SK-N-SH (cell line): ENCODE measurements around the gene TGM4. TPM values are rescaled to one million over a fixed set of nuclear protein-coding genes. Genes with fewer than 3 reads are reported as not detected.
"Not testable (repeated sequence)": the region's sequence is repeated elsewhere in the genome, so short reads cannot be mapped to it uniquely, and the experiment has no call there.

ENCODE experiments used
- CTCF ChIA-PET: fragments of 300-600, 350-600 bp; formaldehyde crosslinking; extraction: SDS; loops from one replicate; lab custom pipeline; 2021; lab: Yijun Ruan, JAX
- POLR2A ChIA-PET: fragments of 350-600 bp; sonication (Branson Sonifier 250); formaldehyde crosslinking; extraction: SDS; loops from one replicate; lab custom pipeline; 2020; ENCODE audit warnings: antibody characterized with exemption, inconsistent platforms; lab: Yijun Ruan, JAX
- DNase-seq: peaks from one replicate; pipeline ENCODE4 v3.0.0; 2012
- H2AFZ ChIP-seq: fragments of 200-600 bp; sonication (generic); 2 replicates; pipeline ENCODE4 v1.8.1; 2016; ENCODE audit warnings: antibody characterized with exemption, mild to moderate bottlenecking, low read depth
- H3F3A ChIP-seq: fragments of 200-600 bp; sonication (generic); replicated peaks from 2 replicates; pipeline ENCODE3; 2016; ENCODE audit warnings: antibody characterized with exemption, mild to moderate bottlenecking; ENCODE audit not compliant: insufficient read depth
- H3K27ac ChIP-seq, 2 experiments: fragments of 200-500 bp in 1 of 2; fragments of 200-600 bp in 1 of 2; sonication (Bioruptor generic) in 1 of 2; sonication (generic), shearing (Covaris generic) in 1 of 2; 2 replicates each; pipeline versions ENCODE4 v1.5.1 to v1.6.1; 2014 to 2016; ENCODE audit warnings: low read depth in 2 of 2, inconsistent platforms in 1 of 2, low read length in 1 of 2, mild to moderate bottlenecking in 1 of 2, mixed read lengths in 1 of 2
- H3K27me3 ChIP-seq: fragments of 200-600 bp; sonication (generic), shearing (Covaris generic); 2 replicates; pipeline ENCODE4 v1.6.1; 2016; ENCODE audit warnings: mixed run types; ENCODE audit not compliant: insufficient read depth
- H3K36me3 ChIP-seq, 2 experiments: fragments of 200-500 bp in 1 of 2; fragments of 200-600 bp in 1 of 2; sonication (Bioruptor generic) in 1 of 2; sonication (generic) in 1 of 2; replicated peaks in 1 of 2; 2 replicates each; pipeline versions ENCODE3 to v1.5.1; 2014 to 2016; ENCODE audit warnings: low read length in 1 of 2, mild to moderate bottlenecking in 1 of 2; ENCODE audit not compliant: insufficient read depth in 2 of 2, control insufficient read depth in 1 of 2
- H3K4me1 ChIP-seq, 2 experiments: fragments of 200-500 bp in 1 of 2; fragments of 200-600 bp in 1 of 2; sonication (Bioruptor generic) in 1 of 2; sonication (generic), shearing (Covaris generic) in 1 of 2; 2 replicates each; pipeline versions ENCODE4 v1.5.1 to v1.6.1; 2014 to 2016; ENCODE audit warnings: low read depth in 1 of 2, low read length in 1 of 2, mixed run types in 1 of 2; ENCODE audit not compliant: insufficient read depth in 2 of 2, control insufficient read depth in 1 of 2
- H3K4me2 ChIP-seq: fragments of 200-600 bp; sonication (generic), shearing (Covaris generic); 2 replicates; pipeline ENCODE4 v1.6.1; 2017; ENCODE audit warnings: mixed run types
- H3K4me3 ChIP-seq, 2 experiments: fragments of 200-500 bp in 1 of 2; fragments of 200-600 bp in 1 of 2; sonication (Bioruptor generic) in 1 of 2; sonication (generic), shearing (Covaris generic) in 1 of 2; 2 replicates each; pipeline versions ENCODE4 v1.5.1 to v1.8.1; 2014 to 2016; ENCODE audit warnings: low read depth in 2 of 2, inconsistent platforms in 1 of 2, low read length in 1 of 2, mild to moderate bottlenecking in 1 of 2, mixed read lengths in 1 of 2, moderate library complexity in 1 of 2
- H3K79me2 ChIP-seq: fragments of 200-600 bp; sonication (generic); 2 replicates; pipeline ENCODE4 v1.8.1; 2017; ENCODE audit warnings: mild to moderate bottlenecking; ENCODE audit not compliant: insufficient read depth
- H3K9ac ChIP-seq: fragments of 200-600 bp; sonication (generic); 2 replicates; pipeline ENCODE4 v1.6.1; 2017; ENCODE audit warnings: mixed run types
- H3K9me2 ChIP-seq: fragments of 200-600 bp; sonication (generic); 2 replicates; pipeline ENCODE4 v1.6.1; 2017; ENCODE audit warnings: mixed run types
- H3K9me3 ChIP-seq: fragments of 200-600 bp; sonication (generic); 2 replicates; pipeline ENCODE4 v1.6.1; 2017; ENCODE audit warnings: mixed run types, mild to moderate bottlenecking, moderate library complexity
- H4K20me1 ChIP-seq: fragments of 200-600 bp; sonication (generic); 2 replicates; pipeline ENCODE4 v1.6.1; 2017; ENCODE audit warnings: mild to moderate bottlenecking, mixed run types; ENCODE audit not compliant: insufficient read depth
- USF1 ChIP-seq: IDR thresholded peaks from 2 replicates; pipeline ENCODE4 v1.4.0; 2012; ENCODE audit warnings: low read depth, borderline replicate concordance
- WGBS: methylation state at CpG from one replicate; pipeline ENCODE4 v1.1.6; 2017; ENCODE audit warnings: low lambda C conversion rate; 5-methylcytosine and 5-hydroxymethylcytosine counted together
- polyA plus RNA-seq, 3 experiments: library from polyadenylated mRNA; depleted of rRNA; stranded (reverse); fragments of >200 nt; gene quantifications; 2 replicates each; pipeline ENCODE4 v1.2.3, GENCODE V29; 2012
- TF ChIP-seq, protein P1 (sequence below): fragments of 150-350 bp; IDR thresholded peaks from 2 replicates; pipeline ENCODE4 v1.6.1; 2016; ENCODE audit warnings: mild to moderate bottlenecking, low read depth, low read length

Gene TGM4
- polyA plus RNA-seq, 1 of the 3 experiments (the other 2 are of a cell fraction) = 0.12 TPM

DNA sequence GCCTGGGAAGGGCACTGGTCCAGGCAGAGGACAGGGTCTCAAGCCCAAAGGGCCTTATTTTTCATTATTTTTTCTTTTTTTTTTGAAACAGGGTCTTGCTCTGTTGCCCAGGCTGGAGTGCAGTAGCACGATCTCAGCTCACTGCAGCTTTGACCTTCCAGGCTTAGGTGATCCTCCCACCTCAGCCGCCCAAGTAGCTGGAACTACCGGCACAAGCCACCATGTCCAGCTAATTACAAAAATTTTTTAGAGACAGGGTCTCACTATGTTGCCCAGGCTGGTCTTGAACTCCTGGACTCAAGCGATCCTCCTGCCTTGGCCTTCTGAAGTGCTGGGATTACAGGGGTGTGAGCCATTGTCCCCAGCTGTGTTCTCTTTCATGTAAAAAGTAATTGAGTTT lies 75.4 kb downstream of the TGM4 start:
- not testable (repeated sequence) for H3K79me2 ChIP-seq

GRCh38 chr3:44950275-44950734 lies 75.9 kb downstream of the TGM4 start:
- Histone ChIP-seq H3K4me3 (no peak overlapping the region), H3F3A (no peaks in the 10 kb centered on the region), H3K36me3 (peaks cover 4 to 7% of the 10 kb centered on the region in 2 experiments), H4K20me1 (no peaks in the 10 kb centered on the region), H3K27ac (no peak overlapping the region), H3K9me3 (no peaks in the 10 kb centered on the region), H3K4me2 (no peak overlapping the region), H3K4me1 (peaks cover 0 to 4% of the 10 kb centered on the region in 2 experiments; a peak in 1 of 4 replicates), H3K79me2 (no peaks in the 10 kb centered on the region; the same call in none of the 2 replicates), H3K9ac (no peak overlapping the region), H3K9me2 (no peaks in the 10 kb centered on the region), H3K27me3 (no peaks in the 10 kb centered on the region), H2AFZ (no peak overlapping the region)
- ChIA-PET CTCF (interaction anchor here (1.2 to 1.4 kb wide), 2 partner anchors 16 to 36 kb away, joined by 3 to 5 read pairs; no protein-coding TSS in a partner anchor), POLR2A (no interaction called here)
- no peak for DNase-seq
- TF ChIP-seq, protein P1, sequence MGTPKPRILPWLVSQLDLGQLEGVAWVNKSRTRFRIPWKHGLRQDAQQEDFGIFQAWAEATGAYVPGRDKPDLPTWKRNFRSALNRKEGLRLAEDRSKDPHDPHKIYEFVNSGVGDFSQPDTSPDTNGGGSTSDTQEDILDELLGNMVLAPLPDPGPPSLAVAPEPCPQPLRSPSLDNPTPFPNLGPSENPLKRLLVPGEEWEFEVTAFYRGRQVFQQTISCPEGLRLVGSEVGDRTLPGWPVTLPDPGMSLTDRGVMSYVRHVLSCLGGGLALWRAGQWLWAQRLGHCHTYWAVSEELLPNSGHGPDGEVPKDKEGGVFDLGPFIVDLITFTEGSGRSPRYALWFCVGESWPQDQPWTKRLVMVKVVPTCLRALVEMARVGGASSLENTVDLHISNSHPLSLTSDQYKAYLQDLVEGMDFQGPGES = no peak
- no peak for TF ChIP-seq USF1
- 91% methylated on average over 2 of the region's 2 CpGs for WGBS

More for the DNA sequence above, 75.4 kb downstream of the TGM4 start:
- H3K27me3 ChIP-seq, H3K27ac ChIP-seq, H3K9me2 ChIP-seq, H2AFZ ChIP-seq, H3K4me2 ChIP-seq, H3K4me1 ChIP-seq, H3K9me3 ChIP-seq, POLR2A ChIA-PET, H3K4me3 ChIP-seq, DNase-seq, H3K9ac ChIP-seq, H3F3A ChIP-seq, H4K20me1 ChIP-seq: not testable (repeated sequence)
- WGBS = 97% methylated on average over 4 of the region's 4 CpGs
- peaks cover 4 to 10% of the 10 kb centered on the region in 2 experiments for H3K36me3 ChIP-seq
- CTCF ChIA-PET = interaction anchor here (1.2 kb wide), 1 partner anchor 15 kb away, joined by 3 read pairs; no protein-coding TSS in a partner anchor

GRCh38 chr3:44952689-44953088 lies 78.3 kb downstream of the TGM4 start:
- CTCF ChIA-PET = no interaction called here
- no peak overlapping the region for H3K4me3 ChIP-seq
- H3K4me1 ChIP-seq = peaks cover 0 to 6% of the 10 kb centered on the region in 2 experiments; a peak in 2 of 4 replicates
- H3K9ac ChIP-seq = no peak overlapping the region
- 98% methylated on average over 3 of the region's 3 CpGs for WGBS
- TF ChIP-seq, protein P1 = no peak
- H2AFZ ChIP-seq = no peak overlapping the region
- H3K27ac ChIP-seq = no peak overlapping the region
- H3K27me3 ChIP-seq = no peaks in the 10 kb centered on the region
- H3K36me3 ChIP-seq = peaks cover 4 to 13% of the 10 kb centered on the region in 2 experiments
- POLR2A ChIA-PET = no interaction called here
- no peaks in the 10 kb centered on the region for H3F3A ChIP-seq
- H4K20me1 ChIP-seq = no peaks in the 10 kb centered on the region
- no peak overlapping the region for H3K4me2 ChIP-seq
- no peaks in the 10 kb centered on the region; the same call in none of the 2 replicates for H3K79me2 ChIP-seq
- no peaks in the 10 kb centered on the region for H3K9me3 ChIP-seq
- H3K9me2 ChIP-seq = no peaks in the 10 kb centered on the region
- DNase-seq = no peak
